HG03159 (cell line): ENCODE data around the gene MYRIP.
A peak's percentile ranks its signal among the peaks of the same experiment; 100 is the strongest.

Experiments
- ATAC-seq: cut with Tn5 transposase; IDR thresholded peaks from one replicate; pipeline ENCODE4 v1.9.1; 2021; ENCODE audit warnings: mild to moderate bottlenecking, moderate library complexity; ENCODE audit not compliant: unreplicated experiment

MYRIP gene

GRCh38 chr3:40178012-40178594, 368.7 kb downstream of the MYRIP start:
- ATAC-seq, result no peak

- peak; percentile 71 for ATAC-seq
These were observed 369.6 kb downstream of the MYRIP start for GRCh38 chr3:40179016-40179415.

GRCh38 chr3:40181182-40181581, 371.8 kb downstream of the MYRIP start:
- no peak for ATAC-seq

GRCh38 chr3:40185029-40185695, 375.8 kb downstream of the MYRIP start:
- ATAC-seq, result peak; percentile 45

GRCh38 chr3:40186508-40186907, 377.1 kb downstream of the MYRIP start:
- ATAC-seq, result no peak

GRCh38 chr3:40187945-40188344, 378.5 kb downstream of the MYRIP start:
- ATAC-seq, result peak; percentile 70

- ATAC-seq, result no peak
These were observed 379.7 kb downstream of the MYRIP start for GRCh38 chr3:40189118-40189517.

GRCh38 chr3:40190056-40190455, 380.6 kb downstream of the MYRIP start:
- ATAC-seq, result no peak

- no peak for ATAC-seq
These were observed 381.8 kb downstream of the MYRIP start for GRCh38 chr3:40191251-40191650.

- peak; percentile 59 for ATAC-seq
These were observed 382.5 kb downstream of the MYRIP start for GRCh38 chr3:40191850-40192448.

GRCh38 chr3:40192628-40193027, 383.2 kb downstream of the MYRIP start:
- no peak for ATAC-seq

GRCh38 chr3:40196966-40197365, 387.6 kb downstream of the MYRIP start:
- no peak for ATAC-seq

GRCh38 chr3:40200692-40201316, 391.4 kb downstream of the MYRIP start:
- ATAC-seq, result no peak

- no peak for ATAC-seq
These were observed 392.4 kb downstream of the MYRIP start for GRCh38 chr3:40201770-40202169.

GRCh38 chr3:40206522-40206921, 397.1 kb downstream of the MYRIP start:
- ATAC-seq, result no peak

GRCh38 chr3:40207796-40208195, 398.4 kb downstream of the MYRIP start:
- no peak for ATAC-seq

- no peak for ATAC-seq
These were observed 398.8 kb downstream of the MYRIP start for GRCh38 chr3:40208251-40208650.

GRCh38 chr3:40211579-40211978, 402.2 kb downstream of the MYRIP start:
- no peak for ATAC-seq

GRCh38 chr3:40213556-40213955, 404.1 kb downstream of the MYRIP start:
- no peak for ATAC-seq

GRCh38 chr3:40215015-40215414, 405.6 kb downstream of the MYRIP start:
- no peak for ATAC-seq

GRCh38 chr3:40216471-40216870, 407.1 kb downstream of the MYRIP start:
- no peak for ATAC-seq

GRCh38 chr3:40223856-40224255, 414.4 kb downstream of the MYRIP start:
- no peak for ATAC-seq
